HG03066 (cell line): ENCODE results near the gene DES.

Source experiments
- ATAC-seq: cut with Tn5 transposase; IDR thresholded peaks from one replicate; pipeline ENCODE4 v1.9.1; 2021; ENCODE audit warnings: low read depth; ENCODE audit not compliant: unreplicated experiment

DES gene

GRCh38 chr2:219470429-219470828, 52.3 kb downstream of the DES start:
- ATAC-seq, result no peak

- no peak for ATAC-seq
These were observed 53.5 kb downstream of the DES start for GRCh38 chr2:219471476-219472371.

- ATAC-seq, result no peak
These were observed 54.5 kb downstream of the DES start for GRCh38 chr2:219472629-219473187.

GRCh38 chr2:219473511-219473910, 55.3 kb downstream of the DES start:
- no peak for ATAC-seq

GRCh38 chr2:219474285-219475060, 56.3 kb downstream of the DES start:
- no peak for ATAC-seq

- no peak for ATAC-seq
These were observed 57.1 kb downstream of the DES start for GRCh38 chr2:219475278-219475677.

GRCh38 chr2:219475697-219476651, 57.8 kb downstream of the DES start:
- ATAC-seq, result no peak
